Brain microvascular endothelial cell (primary cell): ENCODE results near the gene BSDC1.

Experiments used
- DNase-seq: peaks from one replicate; pipeline ENCODE4 v3.0.0-alpha.2; 2020
- H3K27ac ChIP-seq: fragments of 250-450 bp; sonication (Bioruptor Pico); 2 replicates; pipeline ENCODE4 v1.5.1; 2020; ENCODE audit warnings: mild to moderate bottlenecking, moderate library complexity
- H3K27me3 ChIP-seq: fragments of 250-450 bp; sonication (Bioruptor Pico); replicated peaks from 2 replicates; pipeline ENCODE4 v1.5.1; 2020; ENCODE audit warnings: mild to moderate bottlenecking
- H3K36me3 ChIP-seq: fragments of 250-450 bp; sonication (Bioruptor Pico); replicated peaks from 2 replicates; pipeline ENCODE4 v1.5.1; 2020; ENCODE audit warnings: mild to moderate bottlenecking
- H3K4me3 ChIP-seq: 2 replicates; pipeline ENCODE4 v1.5.1; 2011; ENCODE audit warnings: low read depth, mild to moderate bottlenecking, control low read depth, low read length, moderate library complexity
- CTCF ChIP-seq: IDR thresholded peaks from 2 replicates; pipeline ENCODE4 v1.5.1; 2011; ENCODE audit warnings: low read depth, mild to moderate bottlenecking, moderate library complexity, low read length, control low read depth, inconsistent platforms; ENCODE audit errors: missing control alignments
- in situ Hi-C: cut with HindIII; loops from 2 replicates; pipeline ENCODE4 v1.10.0; 2017; ENCODE audit warnings: low sequenced_read_pairs, low pct_ligation_motif_present

The BSDC1 gene

DNA sequence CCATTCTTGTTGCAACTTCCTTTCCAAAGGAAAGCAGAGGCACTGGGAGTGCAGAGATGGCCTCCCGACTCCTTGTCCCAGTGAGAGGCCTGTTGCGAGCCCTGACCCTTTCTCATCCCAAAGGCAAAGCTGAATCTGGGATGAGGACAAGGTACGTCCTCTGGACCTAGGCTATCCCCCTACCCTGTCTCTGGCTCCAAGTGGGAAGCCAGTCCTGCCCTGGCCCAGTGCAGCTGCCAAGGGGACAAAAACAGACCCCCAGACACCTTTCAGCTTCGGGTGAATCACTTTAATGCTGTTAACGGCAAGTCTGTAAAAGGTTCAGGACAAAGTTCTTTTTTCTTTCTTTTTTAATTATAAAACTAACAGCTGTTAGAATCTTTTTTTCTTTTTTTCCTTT lies 29.4 kb downstream of the BSDC1 start:
- Histone ChIP-seq H3K27ac (no peak overlapping the region), H3K4me3 (no peak overlapping the region), H3K27me3 (no peaks in the 10 kb centered on the region), H3K36me3 (peaks cover 37% of the 10 kb centered on the region)
- TF ChIP-seq CTCF, result no peak
- no peak for DNase-seq
- in situ Hi-C loops, result no loop called here

GRCh38 chr1:32363713-32364112 lies 30.5 kb downstream of the BSDC1 start:
- H3K4me3 ChIP-seq, result no peak overlapping the region
- in situ Hi-C loops, result no loop called here
- no peaks in the 10 kb centered on the region for H3K27me3 ChIP-seq
- H3K27ac ChIP-seq, result no peak overlapping the region
- H3K36me3 ChIP-seq, result peaks cover 34% of the 10 kb centered on the region
- no peak for DNase-seq
- no peak for TF ChIP-seq CTCF

- Histone ChIP-seq H3K27ac (no peak within 1 kb of the TSS), H3K27me3 (no peaks in the 10 kb centered on the region), H3K36me3 (peaks cover 29% of the 10 kb centered on the region), H3K4me3 (peak within 1 kb of the TSS; percentile 47)
- in situ Hi-C loops, result no loop called here
- no peak for TF ChIP-seq CTCF
- DNase-seq, result no peak
These were observed 31.5 kb downstream of the BSDC1 start, which contains the start of the genes FAM229A and TSSK3 for GRCh38 chr1:32362474-32363313. FAM229A (minus strand) TSS chr1:32362485; CDS start chr1:32362091, 394 bp downstream. TSSK3 (plus strand) TSS chr1:32362539; CDS start chr1:32362702, 163 bp downstream.

GRCh38 chr1:32361674-32362473 lies 32.4 kb downstream of the BSDC1 start:
- Histone ChIP-seq H3K4me3 (peak overlapping the region; percentile 47), H3K27ac (no peak overlapping the region), H3K27me3 (no peaks in the 10 kb centered on the region), H3K36me3 (peaks cover 21% of the 10 kb centered on the region)
- peak; percentile 23 for TF ChIP-seq CTCF
- in situ Hi-C loops, result no loop called here
- DNase-seq, result peak; percentile 20

DNA sequence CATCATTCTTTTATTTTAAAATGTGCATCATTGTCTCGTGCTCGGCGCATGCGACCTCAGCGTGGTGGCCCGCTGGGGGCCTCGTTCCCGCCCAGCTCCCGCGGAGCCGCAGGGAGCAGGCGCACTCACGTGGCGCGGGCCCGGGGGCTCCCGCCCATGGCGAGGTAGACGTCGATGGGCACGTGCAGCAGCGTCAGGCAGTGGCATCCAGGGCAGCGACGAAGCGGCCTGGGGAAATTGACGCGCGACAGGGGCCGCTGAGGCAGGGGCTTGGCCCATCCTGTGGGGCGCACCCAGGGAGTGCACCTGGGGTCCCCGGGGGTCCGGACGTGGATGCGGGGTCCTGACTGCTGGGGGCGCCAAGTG lies 33.0 kb downstream of the BSDC1 start:
- DNase-seq, result no peak
- no peak for TF ChIP-seq CTCF
- peaks cover 16% of the 10 kb centered on the region for H3K36me3 ChIP-seq
- no peak overlapping the region for H3K4me3 ChIP-seq
- in situ Hi-C loops, result no loop called here
- no peak overlapping the region for H3K27ac ChIP-seq
- no peaks in the 10 kb centered on the region for H3K27me3 ChIP-seq
